GM19395 (cell line): ENCODE results near the gene RNASET2.
"Not testable (repeated sequence)": the region's sequence is repeated elsewhere in the genome, so short reads cannot be mapped to it uniquely, and the experiment has no call there.

Experiments
- ATAC-seq: cut with Tn5 transposase; IDR thresholded peaks from one replicate; pipeline ENCODE4 v1.9.1; 2021; ENCODE audit warnings: mild to moderate bottlenecking, moderate library complexity; ENCODE audit not compliant: unreplicated experiment

RNASET2 gene

DNA sequence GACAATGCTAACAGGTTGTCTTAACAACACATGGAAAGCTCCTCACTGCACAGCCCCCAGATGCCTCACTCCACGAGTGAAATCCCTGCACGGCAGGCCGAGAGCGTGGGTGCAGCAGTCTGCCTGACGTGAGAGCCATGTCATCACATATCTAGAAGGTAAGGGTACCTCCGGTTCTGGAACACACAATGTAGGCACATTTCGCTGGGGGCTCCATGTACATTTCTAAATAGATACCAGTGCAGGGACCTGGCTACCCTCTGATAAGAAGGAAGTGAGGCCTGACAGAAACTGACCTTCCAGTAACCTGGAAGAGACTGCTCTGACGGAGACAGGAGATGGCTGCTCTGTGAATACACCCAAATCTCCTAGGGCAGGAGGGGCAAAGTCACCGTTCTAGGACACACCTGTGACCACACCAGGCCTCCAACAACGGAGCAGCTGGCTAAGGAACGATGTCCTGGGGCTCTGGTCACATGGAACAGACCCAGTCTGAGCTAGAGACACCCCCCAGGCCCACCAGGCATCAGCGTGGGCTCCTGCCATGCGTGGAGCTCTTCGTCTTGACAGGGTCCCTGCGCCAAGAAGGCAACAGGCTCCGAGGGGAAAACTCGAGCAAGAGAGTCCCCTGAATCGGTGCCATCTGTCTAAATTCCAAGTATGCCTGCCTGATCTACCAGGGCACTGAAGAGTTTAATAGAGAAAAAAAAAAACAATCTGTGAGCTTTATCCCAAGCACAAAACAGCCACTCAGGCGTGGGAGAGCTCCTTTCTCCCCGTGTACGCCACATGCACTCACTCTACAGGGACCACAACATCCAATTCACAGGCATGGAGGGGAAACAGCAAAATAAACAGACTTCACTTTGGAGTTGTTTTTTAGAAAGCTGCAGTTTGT is 27.5 kb downstream of the RNASET2 start:
- no peak for ATAC-seq

DNA sequence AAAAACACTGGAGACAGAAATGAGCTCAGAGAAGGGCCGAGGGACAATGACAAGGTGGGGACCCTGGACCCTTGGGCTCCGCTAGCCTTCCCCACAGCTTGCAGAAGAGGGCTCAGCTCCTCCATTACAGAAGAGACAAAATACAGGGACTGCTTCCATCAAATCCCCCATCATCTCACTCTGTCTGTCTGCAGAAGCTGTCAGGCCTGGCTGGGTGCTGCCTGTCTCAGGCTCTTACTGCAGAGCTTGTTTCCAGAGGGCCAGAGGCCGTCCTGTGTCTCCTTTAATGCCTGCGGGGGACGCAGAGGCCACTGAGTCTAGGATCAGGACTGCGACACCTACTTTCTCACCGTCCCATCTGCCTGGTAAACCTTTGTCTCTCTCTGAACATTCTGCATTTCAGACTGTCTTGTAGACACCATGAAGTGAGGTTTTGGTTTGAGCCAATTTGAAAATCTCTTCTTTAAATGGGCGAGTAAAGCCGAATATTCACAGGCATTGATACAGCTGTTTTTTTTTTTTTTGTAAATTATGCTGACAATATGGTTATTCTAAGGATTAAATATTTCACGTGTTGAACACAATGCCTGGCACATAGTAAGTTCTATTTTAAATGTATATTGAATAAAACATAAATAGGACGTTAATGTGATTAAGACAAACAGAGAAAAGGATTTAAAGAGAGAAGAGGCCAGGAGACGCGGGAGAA is 28.3 kb downstream of the RNASET2 start:
- no peak for ATAC-seq

DNA sequence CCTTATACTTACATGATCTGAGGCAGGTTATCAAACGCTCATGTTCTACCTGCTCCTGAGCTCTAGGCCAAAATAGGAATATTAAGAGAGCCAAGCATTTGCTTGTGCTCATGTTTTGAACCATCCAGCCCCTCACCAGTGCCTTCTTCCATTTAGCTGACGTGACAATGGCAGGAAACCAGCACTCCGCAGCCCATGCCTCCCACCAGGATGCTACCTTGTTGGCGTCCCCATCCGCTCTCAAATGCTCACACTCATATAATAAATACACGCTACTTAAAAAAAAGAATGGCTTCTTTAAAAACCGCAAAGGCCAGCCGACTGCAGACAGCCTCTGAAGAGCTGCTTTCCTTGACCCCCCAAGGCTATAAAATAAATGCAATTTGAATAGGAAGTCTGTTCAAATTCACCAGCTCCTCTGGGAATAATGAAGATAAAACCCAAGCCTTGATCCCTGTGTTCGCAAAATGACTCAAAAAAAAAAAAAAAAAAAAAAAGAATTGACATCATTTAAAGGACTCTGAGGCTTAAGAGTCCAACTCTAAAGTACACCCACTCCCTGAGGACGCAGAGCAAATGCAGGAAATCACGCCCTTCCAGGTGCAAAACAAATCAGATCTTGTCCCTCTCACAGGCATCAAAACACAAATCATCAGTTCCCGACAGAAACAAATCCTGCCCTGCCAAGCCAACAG is 29.0 kb downstream of the RNASET2 start:
- no peak for ATAC-seq

DNA sequence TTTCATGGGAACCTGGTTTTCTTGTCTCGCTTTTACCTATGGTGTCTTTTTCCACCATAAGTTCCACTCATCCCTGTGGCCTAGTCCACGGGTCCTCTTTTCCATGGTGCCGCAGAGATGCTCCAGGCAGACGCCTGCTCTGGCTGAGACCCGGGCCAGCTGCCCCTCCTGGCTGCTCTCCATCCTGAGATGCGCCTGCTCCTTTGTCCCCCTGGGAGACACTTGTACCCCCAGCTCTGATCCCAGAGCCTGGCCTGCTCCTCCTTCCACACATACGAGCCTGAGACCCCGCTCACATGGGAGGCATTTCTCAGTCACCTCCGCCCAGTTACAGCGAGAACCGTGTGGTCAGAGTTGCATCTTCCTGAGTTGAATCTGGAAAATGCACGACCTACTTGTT is 29.6 kb downstream of the RNASET2 start:
- ATAC-seq: no peak

DNA sequence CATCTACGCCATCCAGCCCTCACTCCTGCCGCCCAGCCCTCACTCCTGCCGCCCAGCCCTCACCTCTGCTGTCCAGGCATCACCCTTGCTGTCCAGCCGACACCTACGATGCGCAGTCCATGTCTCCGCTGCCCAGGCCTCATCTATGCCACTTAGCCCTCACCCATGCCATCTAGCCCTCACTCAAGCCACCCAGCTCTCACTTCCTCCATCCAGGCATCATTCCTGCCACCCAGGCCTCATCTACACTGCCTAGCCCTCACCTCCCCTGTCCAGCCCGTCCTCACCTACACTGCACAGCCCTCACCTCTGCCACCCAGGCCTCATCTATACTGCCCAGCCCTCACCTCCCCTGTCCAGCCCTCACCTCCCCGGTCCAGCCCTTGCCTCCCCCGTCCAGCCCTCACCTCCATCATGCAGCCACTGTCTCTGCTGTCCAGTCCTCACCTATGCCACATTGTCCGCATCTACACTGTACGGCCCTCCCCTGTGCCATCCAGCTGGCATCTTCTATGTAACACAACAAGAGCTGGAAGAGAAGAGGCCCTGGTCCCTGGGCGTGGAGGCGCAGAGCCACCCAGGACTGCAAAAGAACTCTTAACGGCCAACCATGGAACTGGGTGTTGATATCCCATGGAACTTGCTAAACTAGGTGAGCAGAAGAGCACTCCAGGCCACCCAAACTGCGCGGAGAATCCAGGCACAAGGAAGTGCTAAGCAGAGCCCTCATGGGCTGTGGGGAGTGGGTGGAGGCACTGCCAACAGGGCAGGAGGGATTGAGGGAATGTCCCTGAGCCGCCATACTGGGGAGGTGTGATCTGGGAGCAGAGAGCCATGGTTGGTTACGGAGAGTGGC is 31.0 kb downstream of the RNASET2 start:
- ATAC-seq: no peak

DNA sequence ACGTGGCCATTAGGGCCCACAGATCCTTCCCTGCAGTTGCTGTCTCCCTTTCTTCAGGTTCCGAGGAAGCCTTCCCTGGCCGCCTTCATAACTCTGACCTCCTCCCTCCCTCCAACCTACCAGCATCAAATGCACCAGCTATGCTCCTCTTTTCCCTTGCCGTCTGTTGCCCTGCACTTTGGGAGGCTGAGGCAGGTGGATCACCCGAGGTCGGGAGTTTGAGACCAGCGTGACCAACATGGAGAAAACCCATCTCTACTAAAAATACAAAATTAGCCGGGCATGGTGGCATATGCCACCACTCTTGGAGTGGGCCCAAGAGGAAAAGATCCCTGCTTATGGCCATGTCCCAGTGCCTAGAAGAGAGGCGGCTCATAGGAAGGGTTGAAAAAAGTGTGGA is 31.8 kb downstream of the RNASET2 start:
- no peak for ATAC-seq

DNA sequence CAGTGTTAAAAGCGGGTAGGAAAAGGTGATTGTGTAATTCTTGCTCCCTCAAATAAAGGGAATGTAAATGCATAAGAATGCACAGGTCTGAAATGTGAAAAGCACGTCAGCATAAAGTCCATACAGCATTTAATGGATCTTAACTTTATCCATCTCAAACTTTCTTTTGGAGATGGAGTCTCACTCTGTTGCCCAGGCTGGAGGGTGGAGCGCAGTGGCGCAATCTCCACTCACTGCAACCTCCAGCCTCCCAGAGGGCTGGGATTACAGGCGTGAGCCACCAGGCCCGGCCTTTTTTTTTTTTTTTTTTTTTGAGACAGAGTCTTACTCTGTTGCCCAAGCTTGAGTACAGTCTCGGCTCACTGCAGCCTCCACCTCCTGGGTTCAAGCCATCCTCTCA is 33.4 kb downstream of the RNASET2 start:
- ATAC-seq: no peak

DNA sequence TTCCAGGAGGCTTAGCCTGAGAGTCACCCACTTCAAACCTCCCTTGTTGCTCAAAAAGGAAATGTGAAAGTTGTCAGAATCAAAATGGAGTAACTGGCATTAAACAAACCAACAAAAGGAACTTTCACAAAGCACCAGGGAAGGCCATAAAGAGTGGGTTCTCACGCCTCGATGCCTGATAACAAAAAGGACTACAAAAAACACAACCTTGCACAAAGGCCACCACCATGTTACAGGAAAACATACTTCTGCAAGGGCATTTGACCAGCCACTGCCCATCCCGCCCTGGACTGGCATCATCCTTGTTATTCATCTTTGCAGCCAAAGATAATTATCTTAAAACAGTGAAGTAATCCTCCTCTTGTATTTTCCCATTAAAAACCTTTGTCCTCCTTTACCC is 34.8 kb downstream of the RNASET2 start:
- ATAC-seq: no peak

DNA sequence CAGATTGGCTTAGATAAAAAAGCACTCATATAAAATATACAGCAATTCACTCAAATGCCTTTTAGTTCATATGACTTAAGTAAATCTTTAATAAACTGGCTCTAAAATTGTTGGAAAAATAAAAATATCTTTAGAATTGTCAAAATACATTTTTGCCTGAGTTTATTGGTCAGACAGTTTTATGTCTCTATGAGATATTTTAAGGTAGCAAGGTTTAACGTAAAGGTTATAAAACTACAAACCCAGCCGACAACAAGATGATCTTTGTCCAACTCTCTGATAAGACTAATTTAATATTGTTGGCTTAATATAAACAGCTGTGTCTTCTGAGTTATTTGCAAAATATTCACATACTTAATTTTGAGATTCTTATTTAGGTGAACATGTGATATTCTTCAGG is 39.5 kb downstream of the RNASET2 start:
- ATAC-seq: no peak

DNA sequence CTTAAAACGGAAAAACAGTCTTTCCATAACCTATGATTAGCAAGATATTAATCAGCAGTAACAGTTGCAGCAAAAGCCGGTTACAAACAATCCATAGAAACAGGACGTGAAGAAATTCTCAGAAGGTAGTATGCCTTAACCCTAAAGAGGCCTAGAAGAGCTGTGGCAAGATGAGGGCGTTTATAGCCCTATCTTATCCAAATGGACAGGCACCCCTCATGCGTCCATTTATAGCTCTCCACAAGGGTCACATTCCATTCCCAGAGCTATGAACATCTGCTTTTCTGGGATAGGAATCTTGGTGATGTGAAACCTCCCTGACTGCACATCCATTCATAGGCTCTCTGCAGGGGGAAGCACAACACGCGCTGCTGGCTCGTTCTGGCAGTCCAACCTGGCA is 40.9 kb downstream of the RNASET2 start:
- not testable (repeated sequence) for ATAC-seq

DNA sequence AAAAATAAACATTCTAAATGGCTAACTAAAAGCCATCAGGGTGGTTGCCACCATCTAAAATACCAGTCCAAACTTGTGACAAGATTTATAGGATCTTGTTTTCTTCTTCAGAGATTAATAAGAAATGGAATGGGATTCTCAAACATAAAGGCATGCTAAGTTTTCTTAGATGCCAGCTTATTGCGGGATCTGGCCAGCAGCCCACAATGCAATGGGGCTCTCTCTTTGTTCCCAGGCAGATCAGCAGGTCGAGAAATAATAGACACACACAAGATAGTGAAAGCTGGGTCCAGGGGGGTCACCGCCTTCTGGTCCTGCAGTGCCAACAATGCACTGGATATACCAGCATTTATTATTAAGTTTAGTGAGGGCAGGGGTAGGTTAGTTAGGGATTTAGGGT is 41.4 kb downstream of the RNASET2 start:
- ATAC-seq: not testable (repeated sequence)

DNA sequence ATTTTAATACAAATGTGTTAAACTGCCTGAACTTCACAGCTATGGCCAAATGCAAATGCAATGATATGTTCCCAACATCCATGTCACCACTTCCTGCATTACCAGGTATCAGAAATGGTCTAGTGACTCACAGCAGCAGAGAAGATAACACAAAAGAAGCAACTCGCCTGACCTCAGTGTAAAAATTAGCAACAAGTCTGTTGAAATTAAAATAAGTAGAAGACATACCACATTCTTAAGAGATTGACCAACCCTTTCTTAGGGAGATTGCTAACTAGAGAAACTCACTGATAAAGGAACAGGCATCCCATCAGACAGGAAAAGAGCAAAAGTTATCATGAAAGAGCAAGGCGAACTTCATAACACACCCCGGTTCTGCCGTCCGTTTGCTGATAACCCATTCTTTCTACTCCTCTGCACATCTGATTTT is 45.1 kb downstream of the RNASET2 start:
- no peak for ATAC-seq

DNA sequence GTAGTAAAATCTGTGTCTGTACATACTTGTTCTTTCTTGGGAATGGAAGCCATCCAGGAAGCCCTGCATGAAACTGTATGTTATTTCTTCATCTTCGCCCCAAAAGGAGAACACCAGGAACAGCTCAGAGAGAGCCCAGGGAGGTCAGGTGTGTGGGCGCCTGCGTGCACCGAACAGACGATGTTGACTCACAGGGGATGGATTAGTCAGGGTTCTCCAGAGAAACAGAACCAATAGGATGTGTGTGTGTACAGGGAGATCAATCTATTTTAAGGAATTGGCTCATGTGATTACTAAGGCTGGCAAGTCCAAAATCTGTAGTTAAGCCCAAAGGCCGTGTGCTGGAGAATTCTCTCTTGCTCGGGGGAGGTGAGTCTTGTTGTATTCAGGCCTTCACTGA is 45.7 kb downstream of the RNASET2 start:
- ATAC-seq: no peak

DNA sequence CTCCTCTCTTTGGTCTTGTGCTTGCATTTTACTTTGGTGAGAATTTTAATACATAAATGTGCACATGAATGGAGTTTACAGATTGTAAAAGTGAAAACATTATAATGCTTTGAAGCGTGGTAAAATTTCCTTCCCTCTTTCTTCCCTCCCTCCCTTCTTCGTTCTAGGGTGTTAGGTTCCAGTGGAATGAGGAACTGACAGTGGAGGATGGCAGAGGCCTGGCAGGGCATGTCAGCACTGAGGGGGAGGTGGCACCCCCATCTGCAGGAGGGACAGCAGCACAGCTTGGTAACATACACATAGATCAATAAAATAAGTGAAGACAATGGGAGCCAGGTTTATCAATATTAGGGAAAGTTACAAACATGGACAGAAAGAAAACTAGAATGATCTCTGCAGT is 47.5 kb downstream of the RNASET2 start:
- no peak for ATAC-seq

DNA sequence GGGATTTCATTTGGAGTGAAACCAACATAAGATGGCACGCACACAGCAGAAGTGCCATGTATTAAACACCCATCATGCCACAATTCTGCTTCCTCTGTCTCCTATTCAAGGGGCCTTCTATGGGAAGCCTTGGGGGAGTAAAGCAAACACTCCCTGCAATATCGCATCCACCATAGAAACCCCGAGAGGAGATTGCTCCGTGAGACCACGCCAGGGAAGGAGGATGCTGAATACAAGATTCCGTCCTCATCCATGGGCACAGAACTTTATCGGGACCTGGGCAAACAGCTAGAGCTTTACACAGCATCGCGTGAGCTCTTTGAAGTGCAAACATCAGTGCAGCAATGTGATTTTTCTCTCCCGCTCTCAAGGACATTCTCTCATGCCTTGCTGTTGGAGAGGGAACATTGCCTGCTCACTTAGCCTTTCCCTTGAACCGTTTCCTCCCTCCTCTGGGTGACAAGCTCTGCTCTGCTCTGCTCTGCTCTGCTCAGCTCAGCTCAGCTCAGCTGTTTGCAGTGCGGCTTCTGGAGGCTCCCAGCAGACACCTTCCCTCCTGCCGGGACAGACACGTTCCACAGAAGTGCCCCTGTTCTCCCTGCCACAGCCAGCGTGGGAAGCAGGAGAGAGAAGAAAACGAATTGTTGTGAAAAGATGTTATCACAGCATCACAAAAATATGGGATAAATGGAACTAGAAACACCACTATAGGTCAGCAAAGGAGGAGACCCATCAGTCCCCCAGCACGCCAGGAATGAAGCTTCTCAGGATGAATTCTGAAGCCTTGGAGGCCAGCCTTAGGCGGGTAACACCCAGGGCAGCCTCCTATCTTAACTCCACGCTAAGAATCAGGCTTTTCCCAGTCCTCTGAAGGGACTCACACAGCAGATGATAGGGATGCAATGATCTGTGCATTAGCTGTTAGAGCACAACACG is 48.2 kb downstream of the RNASET2 start:
- no peak for ATAC-seq

DNA sequence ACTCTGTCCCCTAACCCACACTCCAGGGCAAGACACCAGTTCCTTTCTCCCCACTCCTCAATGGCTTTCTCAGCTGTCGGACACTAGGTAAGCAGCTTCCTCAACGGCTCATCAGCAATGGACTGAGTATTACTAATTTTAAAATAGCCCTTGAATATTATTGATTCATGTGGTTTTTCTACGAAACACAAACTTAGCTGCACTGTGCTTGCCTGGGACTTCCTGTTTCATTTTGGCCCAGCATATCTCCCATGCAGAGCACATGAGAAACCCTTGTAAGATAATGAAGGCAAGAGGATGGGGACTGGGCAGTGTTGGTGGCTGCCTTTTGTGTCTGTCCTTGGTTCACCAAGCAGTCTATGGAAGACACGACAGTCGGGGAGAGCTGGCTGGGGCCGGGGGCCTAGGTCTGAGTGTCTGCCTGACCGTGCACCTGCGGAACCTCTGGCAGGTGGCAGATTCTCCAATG is 48.9 kb downstream of the RNASET2 start:
- ATAC-seq: peak; percentile 93

DNA sequence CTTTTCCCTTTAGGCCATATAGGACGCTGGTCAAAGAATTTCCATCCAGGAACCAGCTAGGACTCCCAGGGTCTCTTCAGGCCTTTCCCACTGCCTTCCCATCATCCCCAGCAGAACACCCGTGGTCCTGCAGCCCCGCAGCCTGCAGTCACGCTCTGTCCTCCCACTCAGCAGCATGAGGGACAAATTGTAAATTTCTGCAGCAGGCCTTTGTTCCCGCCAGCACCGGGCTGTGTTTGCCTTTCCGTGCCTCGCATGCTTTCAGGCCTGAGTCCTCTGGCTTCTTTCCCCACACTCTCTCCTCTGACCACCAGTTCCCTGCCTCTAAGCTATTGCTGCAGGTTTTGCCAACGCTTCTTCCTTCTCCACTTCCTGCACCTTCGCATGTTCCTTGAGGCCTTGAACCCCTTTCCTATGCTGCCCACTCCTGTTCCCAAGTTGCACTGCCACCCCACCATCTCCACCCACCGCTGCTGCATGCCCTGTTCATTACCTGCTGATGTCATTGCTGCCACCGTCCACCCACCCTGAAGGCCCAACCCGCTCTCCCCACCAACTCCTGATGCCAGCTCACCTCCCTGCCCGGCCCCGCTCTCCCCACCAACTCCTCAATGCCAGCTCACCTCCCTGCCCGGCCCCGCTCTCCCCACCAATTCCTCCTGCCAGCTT is 49.8 kb downstream of the RNASET2 start:
- no peak for ATAC-seq

DNA sequence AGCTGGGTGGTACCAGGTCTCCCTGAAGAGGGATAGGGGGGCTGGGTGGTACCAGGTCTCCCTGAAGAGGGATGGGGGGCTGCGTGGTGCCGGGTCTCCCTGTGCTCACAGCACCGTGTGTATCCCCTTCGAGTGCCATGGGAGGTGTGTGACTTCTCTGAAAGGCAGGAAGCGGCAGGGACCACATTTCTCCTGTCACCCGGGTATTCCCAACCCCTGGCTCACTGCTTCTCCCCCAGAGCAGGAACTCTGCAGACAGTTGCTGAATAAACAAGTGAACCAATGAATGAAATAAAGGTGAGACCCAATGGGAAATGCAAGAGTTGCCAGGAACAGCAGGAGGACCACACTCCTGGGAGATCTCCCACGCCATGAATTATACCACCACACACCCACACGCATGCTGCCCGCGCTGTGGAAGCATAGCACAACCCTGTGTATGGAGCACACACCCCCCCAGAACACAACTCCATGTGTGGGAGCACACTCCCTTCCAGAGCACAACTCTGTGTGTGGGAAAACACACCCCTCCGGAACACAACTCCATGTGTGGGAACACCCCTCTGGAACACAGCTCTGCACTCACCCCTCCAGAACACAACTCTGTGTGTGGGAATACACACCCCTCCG is 50.7 kb downstream of the RNASET2 start:
- no peak for ATAC-seq

DNA sequence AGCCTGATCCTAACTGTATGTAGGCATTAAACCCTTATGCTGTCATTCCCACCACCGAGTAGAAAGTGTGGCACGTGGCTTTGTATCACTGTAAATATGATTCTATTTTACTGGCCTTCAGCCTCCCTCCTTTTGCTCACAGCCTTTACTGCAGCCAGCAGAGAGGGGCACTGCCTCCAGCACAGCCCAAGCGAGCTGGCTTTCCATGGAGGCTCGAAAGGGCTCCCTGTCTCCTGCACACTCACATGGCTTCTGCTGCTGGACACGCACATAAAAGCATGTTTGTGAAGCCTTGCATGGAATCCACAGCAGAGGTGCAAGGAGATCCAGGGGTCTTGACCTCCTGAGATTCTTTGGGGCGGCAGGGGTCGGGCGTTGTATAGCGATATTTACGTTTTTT is 51.3 kb downstream of the RNASET2 start:
- no peak for ATAC-seq
